MM.1S (cell line): Measurements from ENCODE around the gene YY1.

Source experiments
- DNase-seq: peaks from one replicate; pipeline ENCODE4 v3.0.0-alpha.2; 2015
- H2AFZ ChIP-seq: fragments of 300-600 bp; sonication (generic); 2 replicates; pipeline ENCODE4 v1.6.0; 2016; ENCODE audit warnings: antibody characterized with exemption, low read length
- H3F3A ChIP-seq: fragments of 300-600 bp; sonication (generic); 2 replicates; pipeline ENCODE4 v1.6.1; 2016; ENCODE audit warnings: mild to moderate bottlenecking, antibody characterized with exemption, low read length, moderate library complexity, mixed read lengths; ENCODE audit not compliant: insufficient read depth
- H3K27ac ChIP-seq: fragments of 300-600 bp; sonication (generic); 2 replicates; pipeline ENCODE4 v1.5.1; 2016; ENCODE audit warnings: mild to moderate bottlenecking, low read length
- H3K27me3 ChIP-seq: fragments of 300-600 bp; sonication (generic); replicated peaks from 2 replicates; pipeline ENCODE4 v1.6.0; 2016; ENCODE audit warnings: low read length; ENCODE audit not compliant: insufficient read depth
- H3K36me3 ChIP-seq: fragments of 300-600 bp; sonication (generic); replicated peaks from 2 replicates; pipeline ENCODE4 v1.6.1; 2016; ENCODE audit warnings: mild to moderate bottlenecking, low read length, mixed read lengths; ENCODE audit not compliant: insufficient read depth
- H3K4me1 ChIP-seq: fragments of 300-600 bp; sonication (generic); 2 replicates; pipeline ENCODE4 v1.6.1; 2016; ENCODE audit warnings: low read length, mixed read lengths
- H3K4me2 ChIP-seq: fragments of 300-600 bp; sonication (generic); 2 replicates; pipeline ENCODE4 v1.6.0; 2016; ENCODE audit warnings: low read depth, low read length
- H3K4me3 ChIP-seq: fragments of 300-600 bp; sonication (generic); 2 replicates; pipeline ENCODE4 v1.5.1; 2016; ENCODE audit warnings: low read length, mixed read lengths
- H3K79me2 ChIP-seq: fragments of 300-600 bp; sonication (generic); 2 replicates; pipeline ENCODE4 v1.6.1; 2016; ENCODE audit warnings: mixed run types, low read length, mixed read lengths
- H3K9ac ChIP-seq: fragments of 300-600 bp; sonication (generic); 2 replicates; pipeline ENCODE4 v1.6.1; 2016; ENCODE audit warnings: low read length, mixed read lengths
- H3K9me2 ChIP-seq: fragments of 300-600 bp; sonication (generic); replicated peaks from 2 replicates; pipeline ENCODE4 v1.6.1; 2016; ENCODE audit warnings: mild to moderate bottlenecking, low read length, mixed read lengths; ENCODE audit not compliant: insufficient read depth
- H3K9me3 ChIP-seq: fragments of 300-600 bp; sonication (generic); replicated peaks from 2 replicates; pipeline ENCODE4 v1.6.1; 2016; ENCODE audit warnings: mild to moderate bottlenecking, low read length, mixed read lengths; ENCODE audit not compliant: insufficient read depth
- H4K20me1 ChIP-seq: fragments of 300-600 bp; sonication (generic); 2 replicates; pipeline ENCODE4 v1.6.1; 2016; ENCODE audit warnings: mild to moderate bottlenecking, low read length, moderate library complexity, mixed read lengths; ENCODE audit not compliant: insufficient read depth
- EZH2 ChIP-seq: fragments of 300-600 bp; sonication (generic); optimal IDR thresholded peaks from 2 replicates; pipeline ENCODE3; 2017; ENCODE audit warnings: low read depth, mild to moderate bottlenecking, antibody characterized with exemption, low read length, mixed read lengths
- EZH2phosphoT487 ChIP-seq: fragments of 300-600 bp; sonication (generic); IDR thresholded peaks from 2 replicates; pipeline ENCODE4 v1.6.1; 2018; ENCODE audit warnings: antibody characterized with exemption, low read length
- TF ChIP-seq, protein P1 (sequence below): fragments of 300-600 bp; sonication (generic); IDR thresholded peaks from 2 replicates; pipeline ENCODE4 v1.5.1; 2016; ENCODE audit warnings: antibody characterized with exemption, low read length, mixed read lengths

YY1 gene

GRCh38 chr14:100317389-100317788 lies 78.4 kb downstream of the YY1 start:
- no peaks in the 10 kb centered on the region for H3K79me2 ChIP-seq
- no peak overlapping the region for H2AFZ ChIP-seq
- no peaks in the 10 kb centered on the region for H3K4me1 ChIP-seq
- H3K36me3 ChIP-seq = no peaks in the 10 kb centered on the region
- H3K9me2 ChIP-seq = no peaks in the 10 kb centered on the region
- no peaks in the 10 kb centered on the region for H4K20me1 ChIP-seq
- DNase-seq = no peak
- no peak overlapping the region for H3K4me3 ChIP-seq
- TF ChIP-seq EZH2 (no peak), EZH2phosphoT487 (no peak)
- TF ChIP-seq, protein P1, sequence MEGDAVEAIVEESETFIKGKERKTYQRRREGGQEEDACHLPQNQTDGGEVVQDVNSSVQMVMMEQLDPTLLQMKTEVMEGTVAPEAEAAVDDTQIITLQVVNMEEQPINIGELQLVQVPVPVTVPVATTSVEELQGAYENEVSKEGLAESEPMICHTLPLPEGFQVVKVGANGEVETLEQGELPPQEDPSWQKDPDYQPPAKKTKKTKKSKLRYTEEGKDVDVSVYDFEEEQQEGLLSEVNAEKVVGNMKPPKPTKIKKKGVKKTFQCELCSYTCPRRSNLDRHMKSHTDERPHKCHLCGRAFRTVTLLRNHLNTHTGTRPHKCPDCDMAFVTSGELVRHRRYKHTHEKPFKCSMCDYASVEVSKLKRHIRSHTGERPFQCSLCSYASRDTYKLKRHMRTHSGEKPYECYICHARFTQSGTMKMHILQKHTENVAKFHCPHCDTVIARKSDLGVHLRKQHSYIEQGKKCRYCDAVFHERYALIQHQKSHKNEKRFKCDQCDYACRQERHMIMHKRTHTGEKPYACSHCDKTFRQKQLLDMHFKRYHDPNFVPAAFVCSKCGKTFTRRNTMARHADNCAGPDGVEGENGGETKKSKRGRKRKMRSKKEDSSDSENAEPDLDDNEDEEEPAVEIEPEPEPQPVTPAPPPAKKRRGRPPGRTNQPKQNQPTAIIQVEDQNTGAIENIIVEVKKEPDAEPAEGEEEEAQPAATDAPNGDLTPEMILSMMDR = no peak
- no peak overlapping the region for H3K4me2 ChIP-seq
- no peaks in the 10 kb centered on the region for H3K27me3 ChIP-seq
- no peak overlapping the region for H3K9ac ChIP-seq
- H3F3A ChIP-seq = no peaks in the 10 kb centered on the region
- no peaks in the 10 kb centered on the region for H3K9me3 ChIP-seq
- H3K27ac ChIP-seq = no peak overlapping the region

GRCh38 chr14:100317912-100318808 lies 79.2 kb downstream of the YY1 start:
- no peak overlapping the region for H3K9ac ChIP-seq
- peak overlapping the region; percentile 48 for H3K4me3 ChIP-seq
- TF ChIP-seq EZH2phosphoT487 = no peak
- no peak for TF ChIP-seq EZH2
- TF ChIP-seq, protein P1 = peak; percentile 48
- peak overlapping the region; percentile 63; the same call in 1 of the 2 replicates for H3K4me2 ChIP-seq
- H3K27ac ChIP-seq = no peak overlapping the region
- H4K20me1 ChIP-seq = no peaks in the 10 kb centered on the region
- H2AFZ ChIP-seq = 0 out of 2 replicates have a peak overlapping the region, but pooled peaks have one; percentile 45
- H3K36me3 ChIP-seq = no peaks in the 10 kb centered on the region
- no peaks in the 10 kb centered on the region for H3F3A ChIP-seq
- no peaks in the 10 kb centered on the region for H3K4me1 ChIP-seq
- no peaks in the 10 kb centered on the region for H3K9me2 ChIP-seq
- no peaks in the 10 kb centered on the region for H3K27me3 ChIP-seq
- no peaks in the 10 kb centered on the region for H3K79me2 ChIP-seq
- no peaks in the 10 kb centered on the region for H3K9me3 ChIP-seq
- peak; percentile 21 for DNase-seq

- Histone ChIP-seq H3K4me2 (no peak overlapping the region), H3K9ac (no peak overlapping the region), H3K79me2 (no peaks in the 10 kb centered on the region), H3K36me3 (no peaks in the 10 kb centered on the region), H4K20me1 (no peaks in the 10 kb centered on the region), H3K4me1 (no peaks in the 10 kb centered on the region), H3F3A (no peaks in the 10 kb centered on the region), H3K9me2 (no peaks in the 10 kb centered on the region), H2AFZ (no peak overlapping the region), H3K27me3 (no peaks in the 10 kb centered on the region), H3K27ac (no peak overlapping the region), H3K4me3 (no peak overlapping the region), H3K9me3 (no peaks in the 10 kb centered on the region)
- no peak for TF ChIP-seq EZH2
- TF ChIP-seq EZH2phosphoT487 = no peak
- TF ChIP-seq, protein P1 = no peak
- no peak for DNase-seq
Observed at GRCh38 chr14:100320157-100320856, 81.4 kb downstream of the YY1 start.
